Thymus (tissue), 11 donors: Measurements from ENCODE around the gene JAKMIP2. TPM values are rescaled to one million over a fixed set of nuclear protein-coding genes. Genes with fewer than 3 reads are reported as not detected.

Experiments
- DNase-seq, 9 donors: peaks; one replicate each; pipeline ENCODE4 v3.0.0-alpha.2; 2013; ENCODE audit warnings: low spot score in 9 of 9, low read depth in 6 of 9, missing footprints in 1 of 9
- H3K27ac ChIP-seq, 2 donors: one replicate each; pipeline ENCODE4 v1.5.1; 2013; ENCODE audit warnings: control low read depth in 1 of 2, low read depth in 1 of 2, low read length in 1 of 2, mild to moderate bottlenecking in 1 of 2, moderate library complexity in 1 of 2
- H3K27me3 ChIP-seq, 2 donors: one replicate each; pipeline ENCODE4 v1.5.1; 2013; ENCODE audit warnings: low read length in 1 of 2; ENCODE audit not compliant: control insufficient read depth in 2 of 2, insufficient read depth in 1 of 2
- H3K36me3 ChIP-seq, 2 donors: one replicate each; pipeline ENCODE4 v1.5.1; 2013; ENCODE audit warnings: low read length in 1 of 2, mild to moderate bottlenecking in 1 of 2, moderate library complexity in 1 of 2; ENCODE audit not compliant: control insufficient read depth in 2 of 2, insufficient read depth in 2 of 2
- H3K4me1 ChIP-seq, 2 donors: one replicate each; pipeline ENCODE4 v1.5.1; 2013; ENCODE audit warnings: low read length in 2 of 2; ENCODE audit not compliant: control insufficient read depth in 2 of 2, insufficient read depth in 2 of 2
- H3K4me3 ChIP-seq, 2 donors: one replicate each; pipeline ENCODE4 v1.5.1; 2013; ENCODE audit warnings: low read length in 2 of 2, control low read depth in 1 of 2, mild to moderate bottlenecking in 1 of 2
- H3K9me3 ChIP-seq, 2 donors: one replicate each; pipeline ENCODE4 v1.5.1; 2013; ENCODE audit warnings: low read length in 1 of 2, mild to moderate bottlenecking in 1 of 2; ENCODE audit not compliant: control insufficient read depth in 2 of 2, insufficient read depth in 1 of 2
- WGBS: extraction: QIAGEN DNeasy Blood & Tissue Kit; methylation state at CpG from one replicate; pipeline ENCODE4 v1.1.7; 2013; 5-methylcytosine and 5-hydroxymethylcytosine counted together
- polyA plus RNA-seq: library from polyadenylated mRNA; stranded (reverse); fragments of 200-250 nt; gene quantifications from one replicate; pipeline ENCODE4 v1.2.3, GENCODE V29; 2013
- total RNA-seq: library from RNA; stranded (reverse); fragments of 120-200 nt; gene quantifications from one replicate; pipeline ENCODE4 v1.2.4, GENCODE V29; 2013
- donor health status: healthy.

The JAKMIP2 gene
- total and polyA plus RNA-seq, 2 donors, result 2.6 to 10.3 TPM

DNA sequence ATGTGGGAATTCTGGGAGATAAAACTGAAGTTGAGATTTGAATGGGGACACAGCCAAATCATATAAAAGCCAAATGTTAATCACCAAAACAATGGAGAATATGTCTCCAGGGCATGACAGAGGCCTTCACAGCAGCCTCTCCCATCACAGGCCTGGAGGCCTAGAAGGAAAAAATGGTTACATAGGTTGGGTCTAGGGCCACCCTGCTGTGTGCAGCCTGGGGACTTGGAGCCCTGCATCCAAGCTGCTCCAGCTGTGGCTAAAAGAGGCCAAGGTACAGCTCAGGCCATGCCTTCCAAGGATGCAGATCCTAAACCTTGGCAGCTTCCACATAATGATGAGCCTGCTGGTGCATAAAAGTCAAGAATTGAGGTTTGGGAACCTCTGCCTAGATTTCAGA lies 85.1 kb downstream of the JAKMIP2 start:
- Histone ChIP-seq H3K4me1 (no peaks in the 10 kb centered on the region), H3K9me3 (peaks cover 4 to 8% of the 10 kb centered on the region in 2 donors), H3K36me3 (no peaks in the 10 kb centered on the region), H3K27me3 (no peaks in the 10 kb centered on the region), H3K27ac (no peak overlapping the region), H3K4me3 (no peak overlapping the region)
- DNase-seq, result no peak

DNA sequence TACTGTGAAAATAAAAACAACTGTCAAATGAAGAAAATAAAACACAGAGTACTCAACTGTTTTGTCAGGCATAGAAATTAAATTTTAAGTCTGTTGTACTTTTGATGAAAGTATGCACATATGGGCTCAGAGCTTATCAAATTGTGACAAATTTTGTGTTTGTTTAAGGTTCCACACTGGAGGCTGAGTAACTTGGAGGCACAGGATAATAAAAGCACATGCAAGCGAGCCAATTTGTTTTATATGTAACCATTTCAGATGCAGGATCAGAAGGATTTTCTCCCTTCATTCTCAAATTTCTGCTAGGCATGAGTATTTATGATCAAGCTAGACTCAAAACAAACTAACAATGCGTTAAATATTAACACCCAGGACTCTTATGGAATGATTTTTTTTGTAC lies 87.8 kb downstream of the JAKMIP2 start:
- Histone ChIP-seq H3K36me3 (no peaks in the 10 kb centered on the region), H3K4me3 (no peak overlapping the region), H3K4me1 (no peaks in the 10 kb centered on the region), H3K9me3 (peaks cover 4 to 8% of the 10 kb centered on the region in 2 donors), H3K27me3 (no peaks in the 10 kb centered on the region), H3K27ac (no peak overlapping the region)
- 96% methylated on average over 2 of the region's 2 CpGs for WGBS
- DNase-seq, result no peak

DNA sequence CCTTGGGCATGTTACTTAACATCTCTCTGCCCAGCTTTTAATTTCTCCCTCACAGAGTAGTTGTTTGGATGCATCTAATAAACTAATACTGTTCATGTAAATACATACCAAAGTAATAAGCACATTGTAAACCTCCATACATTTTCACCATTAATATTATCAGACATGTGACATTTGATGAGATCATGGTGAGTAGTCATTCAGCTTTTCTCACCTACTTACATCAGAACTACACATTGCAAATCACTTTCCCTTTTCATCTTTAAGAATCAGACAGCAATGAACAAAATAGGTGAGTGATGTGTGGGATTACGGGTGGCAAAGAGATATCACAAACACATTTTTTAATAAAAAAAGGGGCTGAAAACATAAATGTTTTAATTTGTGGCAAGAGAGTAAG lies 89.3 kb downstream of the JAKMIP2 start:
- peaks cover 4 to 8% of the 10 kb centered on the region in 2 donors for H3K9me3 ChIP-seq
- DNase-seq, result no peak
- no peaks in the 10 kb centered on the region for H3K27me3 ChIP-seq
- no peaks in the 10 kb centered on the region for H3K4me1 ChIP-seq
- no peaks in the 10 kb centered on the region for H3K36me3 ChIP-seq
- 100% methylated on average over 1 of the region's 1 CpG for WGBS
- no peak overlapping the region for H3K4me3 ChIP-seq
- no peak overlapping the region for H3K27ac ChIP-seq

DNA sequence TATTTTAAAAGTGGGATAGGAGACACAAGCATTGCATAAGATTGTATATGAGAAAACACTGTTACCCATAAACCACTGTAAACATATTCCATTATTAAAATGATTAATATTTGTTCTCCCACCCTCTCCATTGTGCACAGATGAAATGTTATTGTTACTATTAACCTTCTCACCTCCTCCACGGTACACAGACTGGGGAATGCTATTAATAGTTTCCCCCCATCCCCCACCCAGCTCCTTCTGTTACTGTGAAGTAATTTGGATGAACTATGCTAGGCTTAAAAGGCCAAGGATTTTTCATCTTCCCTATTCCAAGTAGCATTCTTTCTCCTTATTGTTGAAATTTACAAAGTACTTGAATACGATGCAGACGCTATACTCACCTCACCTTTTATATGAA lies 91.4 kb downstream of the JAKMIP2 start:
- no peak overlapping the region for H3K27ac ChIP-seq
- H3K4me1 ChIP-seq, result no peaks in the 10 kb centered on the region
- no peak for DNase-seq
- H3K36me3 ChIP-seq, result no peaks in the 10 kb centered on the region
- 90% methylated on average over 3 of the region's 3 CpGs for WGBS
- no peaks in the 10 kb centered on the region for H3K27me3 ChIP-seq
- H3K4me3 ChIP-seq, result no peak overlapping the region
- no peaks in the 10 kb centered on the region for H3K9me3 ChIP-seq

DNA sequence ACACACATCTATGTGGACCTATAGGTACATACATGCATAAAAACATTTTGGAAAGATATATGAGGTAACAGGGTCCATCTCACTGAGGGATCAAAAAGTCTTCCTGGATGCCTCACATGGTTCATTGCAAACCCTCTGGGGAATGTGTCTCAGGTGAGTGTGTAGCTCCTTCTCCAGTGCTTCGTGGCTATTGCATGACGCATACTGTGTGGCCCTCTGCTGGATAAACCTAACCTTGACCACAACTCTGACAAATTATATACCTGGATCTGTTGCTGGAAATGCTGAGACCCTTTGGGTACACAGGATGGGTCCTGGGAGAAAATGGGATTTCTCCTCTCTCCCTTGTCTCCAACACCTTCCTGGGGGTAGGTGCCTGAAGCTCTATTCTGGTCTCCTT lies 91.9 kb downstream of the JAKMIP2 start:
- Histone ChIP-seq H3K4me1 (no peaks in the 10 kb centered on the region), H3K9me3 (no peaks in the 10 kb centered on the region), H3K36me3 (no peaks in the 10 kb centered on the region), H3K27ac (no peak overlapping the region), H3K27me3 (no peaks in the 10 kb centered on the region), H3K4me3 (no peak overlapping the region)
- DNase-seq, result no peak
- WGBS, result 93% methylated on average over 2 of the region's 2 CpGs

DNA sequence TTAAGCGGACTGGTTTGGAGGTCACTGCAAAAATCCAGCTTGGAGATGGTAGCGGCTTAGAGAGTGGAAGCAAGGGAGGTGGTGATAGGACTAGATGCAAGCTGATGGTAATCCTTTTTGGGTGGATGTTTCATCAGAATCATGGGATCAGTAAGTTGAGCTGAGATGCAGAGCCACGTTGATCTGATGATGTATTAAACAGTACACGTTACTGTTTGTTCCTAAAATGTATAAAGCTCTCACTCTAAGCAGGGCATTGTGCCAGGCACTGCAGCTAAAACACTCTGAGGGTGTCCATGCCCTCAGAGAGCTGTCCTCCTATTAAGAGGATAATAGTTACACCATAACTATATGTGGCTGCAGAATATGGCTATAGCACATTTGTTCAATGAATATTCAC lies 93.1 kb downstream of the JAKMIP2 start:
- Histone ChIP-seq H3K4me3 (no peak overlapping the region), H3K4me1 (no peaks in the 10 kb centered on the region), H3K27me3 (no peaks in the 10 kb centered on the region), H3K27ac (no peak overlapping the region), H3K9me3 (no peaks in the 10 kb centered on the region), H3K36me3 (no peaks in the 10 kb centered on the region)
- whole genome bisulfite sequencing, result 93% methylated on average over 4 of the region's 4 CpGs
- DNase-seq, result no peak

DNA sequence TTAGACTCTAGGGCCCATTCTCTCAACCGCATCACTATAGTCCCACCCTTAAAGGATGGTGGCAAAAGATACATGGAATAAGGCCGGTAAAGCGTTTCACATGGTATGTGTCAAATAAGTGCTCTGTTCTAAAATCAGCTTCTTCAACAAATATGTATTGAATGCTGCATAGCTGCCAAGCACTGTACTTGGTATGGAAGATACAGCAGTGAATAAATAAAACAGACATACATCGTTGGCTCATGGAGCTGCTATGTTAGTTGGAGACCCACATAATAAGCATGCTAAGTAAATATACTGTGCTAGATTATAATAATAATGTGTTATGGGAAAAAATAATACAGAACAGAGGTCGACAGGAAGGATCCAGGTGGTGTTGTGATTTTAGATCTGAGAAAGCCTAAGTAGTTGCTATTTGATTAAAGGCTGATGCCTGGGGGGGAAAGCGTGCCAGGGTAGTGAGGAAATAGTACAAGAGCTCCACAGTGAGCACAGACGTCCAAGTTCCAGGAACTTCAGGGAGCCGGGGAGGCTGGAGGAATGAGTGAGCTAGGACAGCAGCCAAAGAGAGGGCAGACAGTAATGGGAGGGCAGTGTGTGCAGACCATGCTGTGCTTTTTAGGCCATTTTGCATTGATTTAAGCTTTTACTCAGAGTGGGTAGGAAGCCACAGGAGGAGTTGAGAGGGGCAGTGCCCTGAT lies 93.7 kb downstream of the JAKMIP2 start:
- no peak overlapping the region for H3K4me3 ChIP-seq
- no peak for DNase-seq

DNA sequence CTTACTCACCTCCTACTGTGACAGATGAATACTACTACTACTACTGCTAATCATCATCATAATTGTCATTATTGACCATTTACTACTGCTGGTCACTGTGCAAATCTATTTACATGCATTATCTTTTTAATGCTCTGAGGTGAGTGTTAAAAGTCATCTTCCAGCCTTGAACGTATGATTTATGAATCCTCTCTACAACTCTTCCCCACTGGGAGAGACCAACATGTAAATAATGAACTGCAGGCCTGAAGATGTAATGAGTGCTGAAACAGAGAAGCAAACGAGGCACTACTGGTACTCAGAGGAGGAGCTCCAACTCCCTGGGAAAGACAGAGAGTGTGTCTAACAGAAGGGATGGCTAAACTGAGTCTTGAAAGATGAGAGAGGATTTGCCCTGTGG lies 95.4 kb downstream of the JAKMIP2 start:
- H3K36me3 ChIP-seq, result no peaks in the 10 kb centered on the region
- WGBS, result 93% methylated on average over 2 of the region's 2 CpGs
- H3K4me1 ChIP-seq, result no peaks in the 10 kb centered on the region
- no peaks in the 10 kb centered on the region for H3K27me3 ChIP-seq
- H3K27ac ChIP-seq, result no peak overlapping the region
- no peak for DNase-seq
- H3K4me3 ChIP-seq, result no peak overlapping the region
- no peaks in the 10 kb centered on the region for H3K9me3 ChIP-seq

More for the DNA sequence above, 93.7 kb downstream of the JAKMIP2 start:
- Histone ChIP-seq H3K27ac (no peak overlapping the region), H3K27me3 (no peaks in the 10 kb centered on the region), H3K4me1 (no peaks in the 10 kb centered on the region), H3K36me3 (no peaks in the 10 kb centered on the region), H3K9me3 (no peaks in the 10 kb centered on the region)
- WGBS, result 95% methylated on average over 8 of the region's 8 CpGs

DNA sequence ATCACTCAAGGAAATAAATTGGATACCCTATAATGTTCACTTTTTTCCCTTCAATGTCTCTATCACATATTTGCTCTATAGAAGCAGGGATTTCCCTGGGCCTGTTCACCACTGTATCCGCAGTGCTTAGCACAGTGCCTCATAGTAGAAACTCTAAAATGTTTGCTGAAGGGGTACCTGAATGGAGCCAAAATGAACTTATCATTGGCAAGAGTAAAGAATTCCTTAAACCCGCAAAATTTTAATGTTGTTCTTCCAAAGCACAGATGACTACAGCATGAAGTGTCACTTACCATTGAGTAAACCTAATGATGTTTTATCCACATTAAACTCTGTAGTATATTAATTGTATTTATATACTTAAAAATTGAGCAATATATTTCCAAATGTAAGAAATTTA lies 96.1 kb downstream of the JAKMIP2 start:
- Histone ChIP-seq H3K27ac (no peak overlapping the region), H3K9me3 (no peaks in the 10 kb centered on the region), H3K4me1 (no peaks in the 10 kb centered on the region), H3K36me3 (no peaks in the 10 kb centered on the region), H3K4me3 (no peak overlapping the region), H3K27me3 (no peaks in the 10 kb centered on the region)
- WGBS, result 97% methylated on average over 2 of the region's 2 CpGs
- DNase-seq, result no peak
